Spleen (tissue), 11 donors: ENCODE results near the gene TNFRSF13B. TPM values are rescaled to one million over a fixed set of nuclear protein-coding genes. Genes with fewer than 3 reads are reported as not detected.
"Not testable (repeated sequence)": the region's sequence is repeated elsewhere in the genome, so short reads cannot be mapped to it uniquely, and the experiment has no call there.

Experiments used
- DNase-seq: peaks from one replicate; pipeline ENCODE4 v3.0.0-alpha.2; 2020
- H3K27ac ChIP-seq, 8 donors: fragments of 200-600 bp; sonication (generic) in 7 of 8; 1 replicate in 4 of 8; 2 replicates in 4 of 8; pipeline versions ENCODE4 v1.5.0 to v1.8.0; 2016 to 2021; ENCODE audit warnings: inconsistent platforms in 4 of 8, mild to moderate bottlenecking in 4 of 8, moderate library complexity in 1 of 8
- H3K27me3 ChIP-seq, 7 donors: fragments of 200-600 bp; sonication (generic) in 6 of 7; replicated peaks in 1 of 7; 1 replicate in 4 of 7; 2 replicates in 3 of 7; pipeline versions ENCODE4 v1.5.0 to v1.8.0; 2016 to 2021; ENCODE audit warnings: inconsistent platforms in 3 of 7, mild to moderate bottlenecking in 1 of 7
- H3K36me3 ChIP-seq, 6 donors: fragments of 200-600 bp; sonication (generic) in 5 of 6; 1 replicate in 4 of 6; 2 replicates in 2 of 6; pipeline versions ENCODE4 v1.5.0 to v1.8.0; 2016 to 2021; ENCODE audit warnings: inconsistent platforms in 2 of 6
- H3K4me1 ChIP-seq, 6 donors: fragments of 200-600 bp; sonication (generic) in 5 of 6; 1 replicate in 3 of 6; 2 replicates in 3 of 6; pipeline versions ENCODE4 v1.5.0 to v1.8.0; 2016 to 2021; ENCODE audit warnings: inconsistent platforms in 3 of 6
- H3K4me3 ChIP-seq, 8 donors: fragments of 200-600 bp; sonication (generic) in 7 of 8; 1 replicate in 4 of 8; 2 replicates in 4 of 8; pipeline versions ENCODE4 v1.5.0 to v1.8.0; 2016 to 2021; ENCODE audit warnings: inconsistent platforms in 4 of 8, mild to moderate bottlenecking in 4 of 8, moderate library complexity in 2 of 8
- H3K9me3 ChIP-seq, 8 donors: fragments of 200-600 bp; sonication (generic) in 7 of 8; 1 replicate in 4 of 8; 2 replicates in 4 of 8; pipeline versions ENCODE4 v1.5.0 to v1.8.0; 2016 to 2021; ENCODE audit warnings: inconsistent platforms in 4 of 8
- CTCF ChIP-seq, 11 experiments: fragments of 200-600 bp in 7 of 11; fragments of 450-650 bp in 4 of 11; sonication (generic) in 4 of 11; IDR thresholded peaks in 8 of 11; conservative IDR thresholded peaks in 3 of 11; 1 replicate in 7 of 11; 2 replicates in 4 of 11; pipeline versions ENCODE4 v1.4.0 to v1.8.0; 2016 to 2021; ENCODE audit warnings: antibody characterized with exemption in 11 of 11, inconsistent platforms in 4 of 11, mild to moderate bottlenecking in 1 of 11
- POLR2A ChIP-seq, 3 donors: fragments of 450-650 bp; IDR thresholded peaks; one replicate each; pipeline ENCODE4 v1.5.1; 2017; ENCODE audit warnings: antibody characterized with exemption in 3 of 3, mild to moderate bottlenecking in 1 of 3
- POLR2AphosphoS5 ChIP-seq, 3 donors: sonication (generic); formaldehyde crosslinking; IDR thresholded peaks; one replicate each; pipeline ENCODE4 v1.5.1; 2017; ENCODE audit warnings: antibody characterized with exemption in 3 of 3
- WGBS, 5 donors: extraction: QIAGEN DNeasy Blood & Tissue Kit in 3 of 5; methylation state at CpG; one replicate each; pipeline versions ENCODE4 v1.1.5 to v1.1.7; 2013 to 2018; 5-methylcytosine and 5-hydroxymethylcytosine counted together
- intact Hi-C: fragments of 100-400 bp; cut with DNase I; formaldehyde crosslinking; loops from one replicate; pipeline ENCODE4 v1.15.0; 2023; ENCODE audit warnings: low total_unique reads
- polyA plus RNA-seq, 3 donors: library from polyadenylated mRNA; stranded (reverse); fragments of 200-250 nt; gene quantifications; one replicate each; pipeline ENCODE4 v1.2.1, GENCODE V29; 2013
- total RNA-seq, 7 donors: library from RNA; depleted of rRNA in 3 of 7; stranded (reverse); fragments of >200 nt in 3 of 7; fragmentation: NEBNext Ultra II Directional in 4 of 7; extraction: Animal tissue kit (Norgen Biotek cat#: 25700) in 4 of 7; gene quantifications; one replicate each; pipeline versions ENCODE4 v1.1.0 to v1.2.1, GENCODE V29; 2016 to 2021
- donor health status: healthy with polysubstance abuse.
- donor health status: DM: no; HTN: no; CAD: no; lungs with moderate emphysema.
- donor health status: DM: no; HTN: no; CAD: no.
- donor health status: Bipolar disorder and iron deficiency.
- donor health status: healthy.
- donor health status: DM: no; HTN: no; CAD: no.
- donor health status: DM: yes; HTN: yes; CAD: no.

The TNFRSF13B gene
- total and polyA plus RNA-seq, 10 donors = 25.1 to 142 (median 49.5) TPM

DNA sequence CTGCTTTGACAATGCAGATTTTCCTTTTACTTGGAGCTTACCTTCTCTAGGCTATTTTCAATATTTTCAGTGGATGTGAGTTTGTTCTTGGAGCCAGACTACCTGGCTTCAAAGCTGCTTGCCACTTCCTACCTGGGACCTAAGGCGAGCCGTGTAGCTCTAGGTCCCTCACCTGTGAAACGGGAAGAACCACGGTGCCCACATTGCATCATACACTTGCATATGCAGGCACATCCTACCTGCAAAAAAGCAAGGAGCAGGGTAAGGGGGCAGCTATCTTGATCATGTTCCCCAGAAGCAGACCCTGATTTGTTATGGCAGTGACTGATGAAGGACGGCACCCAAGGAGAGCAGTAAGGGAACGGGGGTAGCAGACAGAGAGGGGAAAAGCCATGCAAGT, 43.3 kb upstream of the TNFRSF13B start:
- no peaks in the 10 kb centered on the region for H3K36me3 ChIP-seq
- no peak overlapping the region for H3K4me3 ChIP-seq
- intact Hi-C loops = no loop called here
- WGBS, 5 donors = 81 to 96% (median 87%) methylated on average over 6 of the region's 6 CpGs
- H3K27me3 ChIP-seq = no peaks in the 10 kb centered on the region
- peaks cover 0 to 33% (median 13%) of the 10 kb centered on the region in 6 donors for H3K4me1 ChIP-seq
- H3K9me3 ChIP-seq = no peaks in the 10 kb centered on the region
- no peak for TF ChIP-seq POLR2AphosphoS5 (IDR thresholded peaks at IDR 0.05)
- no peak for TF ChIP-seq CTCF (IDR thresholded peaks at IDR 0.05 in 8 of 11, conservative IDR thresholded peaks at IDR 0.05 in 3 of 11)
- TF ChIP-seq POLR2A (IDR thresholded peaks at IDR 0.05) = no peak
- no peak for DNase-seq
- no peak overlapping the region for H3K27ac ChIP-seq

GRCh38 chr17:17014748-17015124, 42.8 kb upstream of the TNFRSF13B start:
- H3K36me3 ChIP-seq, H3K27me3 ChIP-seq, intact Hi-C loops, H3K9me3 ChIP-seq, H3K27ac ChIP-seq, H3K4me3 ChIP-seq, DNase-seq: not testable (repeated sequence)
- WGBS, 5 donors = 88 to 95% (median 90%) methylated on average over 9 of the region's 9 CpGs
- peaks cover 0 to 35% (median 15%) of the 10 kb centered on the region in 6 donors for H3K4me1 ChIP-seq

DNA sequence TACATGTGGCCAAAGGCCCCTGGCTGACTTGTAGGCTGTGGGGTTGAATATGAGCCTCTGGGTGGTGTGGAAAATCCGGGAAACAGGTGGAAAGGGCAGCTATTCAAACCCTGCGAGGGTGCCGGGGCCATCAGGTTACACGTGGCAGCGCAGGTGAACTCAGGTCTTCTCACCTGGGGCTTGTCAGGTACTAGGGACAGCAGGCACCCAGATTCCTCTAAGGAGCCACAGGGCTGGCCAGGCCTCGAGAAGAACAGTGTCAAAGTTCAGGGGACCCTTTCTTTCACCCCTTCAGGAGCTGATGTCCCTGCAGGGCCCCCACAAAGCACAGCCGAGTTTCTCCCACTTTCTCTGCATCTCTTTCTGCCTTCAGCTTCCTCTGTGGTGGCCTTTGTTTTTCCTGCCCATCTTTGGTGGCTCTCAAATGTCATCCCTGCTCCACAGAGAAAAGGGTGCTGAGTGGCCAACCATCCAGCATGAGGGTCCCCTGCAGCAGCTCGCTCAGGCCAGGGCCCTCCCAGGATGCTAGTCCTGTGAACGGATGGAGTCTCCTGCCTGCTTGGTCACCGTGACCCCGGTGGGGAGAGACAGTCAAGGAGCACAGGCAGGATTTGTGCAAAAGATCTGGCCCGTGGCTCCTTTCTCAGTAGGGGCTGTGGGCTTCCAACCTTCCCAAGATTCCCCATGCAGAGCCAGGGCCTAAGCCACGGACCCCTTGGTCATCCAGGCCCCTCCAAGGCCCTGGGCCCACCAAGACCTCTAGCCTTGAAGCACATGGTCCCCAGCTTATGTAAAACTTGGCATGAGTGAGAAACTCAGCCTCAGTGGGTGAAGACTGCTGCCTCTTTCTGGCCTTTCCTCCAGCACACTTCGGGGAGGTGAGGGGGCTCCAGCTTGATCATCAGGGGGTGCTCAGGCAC, 42.2 kb upstream of the TNFRSF13B start:
- H3K27ac ChIP-seq, H3K9me3 ChIP-seq, H3K27me3 ChIP-seq, H3K36me3 ChIP-seq, intact Hi-C loops, H3K4me3 ChIP-seq, DNase-seq: not testable (repeated sequence)
- H3K4me1 ChIP-seq = peaks cover 0 to 41% (median 17%) of the 10 kb centered on the region in 6 donors
- 82 to 91% (median 86%) methylated on average over 9 to 14 of the region's 14 CpGs for WGBS, 5 donors

DNA sequence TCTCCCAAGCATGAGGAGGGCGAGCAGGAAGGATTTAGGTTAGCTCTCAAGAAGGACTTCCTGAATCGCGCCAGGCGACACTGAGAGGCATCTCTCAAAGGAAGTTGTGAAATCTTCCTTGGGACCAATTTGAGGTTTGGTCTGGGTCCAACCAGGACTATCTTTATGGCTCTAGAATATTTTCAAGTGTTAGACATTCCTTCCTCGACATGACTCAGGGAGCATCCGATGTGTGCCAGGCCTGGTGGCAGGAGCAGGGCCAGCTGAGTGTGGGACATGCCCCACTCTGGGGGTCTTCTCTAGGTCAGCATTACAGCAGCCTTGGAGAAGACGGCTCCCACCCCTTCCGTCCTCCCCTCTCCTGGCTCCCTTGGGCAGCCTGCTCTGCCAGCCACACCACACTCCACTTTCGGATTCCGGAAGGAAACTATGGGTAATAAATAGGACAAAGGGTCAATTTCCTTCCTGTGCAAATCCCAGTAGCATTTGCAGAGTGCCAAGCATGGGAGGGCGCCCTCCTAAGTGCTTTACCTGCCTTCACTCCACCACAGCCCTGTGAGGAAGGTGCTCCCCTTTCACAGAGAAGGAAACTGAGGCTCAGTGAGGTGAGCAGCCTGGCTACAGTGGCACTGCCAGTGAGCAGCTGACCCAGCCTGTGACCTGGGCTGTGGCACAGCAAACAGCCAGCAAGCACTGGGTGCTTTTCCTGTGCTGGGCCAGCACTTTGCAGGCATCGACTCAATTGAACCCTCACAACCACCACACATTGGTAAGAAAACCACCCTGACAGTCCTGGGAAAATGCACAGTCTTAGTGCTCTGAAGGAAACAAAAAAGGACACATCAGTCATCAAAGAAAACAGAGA, 39.4 kb upstream of the TNFRSF13B start:
- H3K9me3 ChIP-seq, H3K36me3 ChIP-seq, H3K27me3 ChIP-seq, DNase-seq, intact Hi-C loops, H3K4me3 ChIP-seq: not testable (repeated sequence)
- Histone ChIP-seq H3K4me1 (peaks cover 0 to 25% (median 10%) of the 10 kb centered on the region in 6 donors), H3K27ac (peak overlapping the region in 1 of 8 donors; percentile 36)
- 14 to 27% (median 16%) methylated on average over 3 to 6 of the region's 12 CpGs; no CpG with 5 or more reads in 2 of the 5 donors for WGBS, 5 donors

- intact Hi-C loops, H3K27me3 ChIP-seq, DNase-seq, H3K27ac ChIP-seq, H3K9me3 ChIP-seq, H3K4me3 ChIP-seq, H3K36me3 ChIP-seq: not testable (repeated sequence)
- peaks cover 0 to 19% (median 9%) of the 10 kb centered on the region in 6 donors for H3K4me1 ChIP-seq
- WGBS, 5 donors = 60 to 65% (median 63%) methylated on average over 4 to 5 of the region's 12 CpGs; no CpG with 5 or more reads in 2 of the 5 donors
Observed at GRCh38 chr17:17010545-17011034, 38.7 kb upstream of the TNFRSF13B start.
